T-helper 17 cell (primary cell): ENCODE measurements around the gene SHOC2. TPM values are rescaled to one million over a fixed set of nuclear protein-coding genes. Genes with fewer than 3 reads are reported as not detected.

Source experiments
- ATAC-seq: fragments of 150-1000 bp; cut with Tn5 transposase; 2 replicates; pipeline ENCODE4 v1.10.0; 2021; ENCODE audit warnings: mild to moderate bottlenecking, moderate library complexity
- DNase-seq, 3 donors: peaks; one replicate each; pipeline versions ENCODE4 v3.0.0 to v3.0.0-alpha.2; 2020 to 2021
- H3K9me3 ChIP-seq: one replicate; pipeline ENCODE4 v1.7.0; 2013; ENCODE audit warnings: low read length, mild to moderate bottlenecking; ENCODE audit not compliant: control insufficient read depth, poor library complexity, severe bottlenecking
- H3K27ac Mint-ChIP-seq: one replicate; pipeline ENCODE4 v1.8.0; 2022; ENCODE audit warnings: mild to moderate bottlenecking, moderate library complexity, mixed read lengths
- H3K27me3 Mint-ChIP-seq: one replicate; pipeline ENCODE4 v1.8.0; 2022; ENCODE audit warnings: mixed read lengths
- H3K36me3 Mint-ChIP-seq: one replicate; pipeline ENCODE4 v1.8.0; 2022; ENCODE audit warnings: low read depth, mixed read lengths
- H3K4me1 Mint-ChIP-seq: one replicate; pipeline ENCODE4 v1.8.0; 2022; ENCODE audit warnings: mild to moderate bottlenecking, mixed read lengths
- H3K4me3 Mint-ChIP-seq: one replicate; pipeline ENCODE4 v1.8.0; 2022; ENCODE audit warnings: mild to moderate bottlenecking, moderate library complexity, mixed read lengths
- total RNA-seq, 4 donors: library from RNA in 2 of 4; stranded (reverse) in 2 of 4; gene quantifications; one replicate each; pipeline ENCODE4 v1.2.3 and lab custom pipeline; 2022 to 2026

SHOC2 gene
- total RNA-seq, 2 donors from 2014 or later: 68.0 to 71.1 TPM

DNA sequence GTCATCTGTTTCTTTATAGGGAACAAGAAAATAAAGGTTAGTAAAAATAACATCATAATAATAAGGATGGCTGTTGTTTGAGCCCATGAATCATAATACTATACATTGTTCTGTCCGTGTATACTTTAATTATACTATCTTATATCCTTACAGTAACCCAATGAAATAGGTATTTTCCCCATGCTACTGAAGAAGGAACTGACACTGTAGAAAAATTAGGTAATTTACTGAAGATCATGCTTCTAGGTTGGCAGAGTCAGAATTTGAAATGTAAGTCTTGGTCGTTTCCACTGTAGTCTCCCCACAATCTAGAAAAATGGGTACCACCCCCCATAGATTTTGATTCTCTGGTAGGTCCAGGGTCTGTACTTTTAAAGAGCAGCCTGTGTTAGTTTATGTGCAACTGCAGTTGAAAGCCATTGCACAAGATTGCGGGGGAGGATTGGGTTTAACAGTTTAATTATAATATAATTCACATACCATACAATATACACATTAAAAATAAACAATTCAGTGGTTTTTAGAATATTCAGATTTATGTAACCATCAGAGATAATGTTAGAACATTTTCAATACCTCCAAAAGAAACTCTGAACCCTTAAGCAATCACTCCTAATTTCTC lies 47.7 kb downstream of the SHOC2 start:
- H3K9me3 ChIP-seq: no peaks in the 10 kb centered on the region
- Mint-ChIP-seq H3K4me3 (no peak overlapping the region), H3K36me3 (peaks cover 3% of the 10 kb centered on the region), H3K4me1 (peaks cover 48% of the 10 kb centered on the region), H3K27me3 (no peaks in the 10 kb centered on the region), H3K27ac (no peak overlapping the region)
- DNase-seq: no peak
- ATAC-seq: no peak

DNA sequence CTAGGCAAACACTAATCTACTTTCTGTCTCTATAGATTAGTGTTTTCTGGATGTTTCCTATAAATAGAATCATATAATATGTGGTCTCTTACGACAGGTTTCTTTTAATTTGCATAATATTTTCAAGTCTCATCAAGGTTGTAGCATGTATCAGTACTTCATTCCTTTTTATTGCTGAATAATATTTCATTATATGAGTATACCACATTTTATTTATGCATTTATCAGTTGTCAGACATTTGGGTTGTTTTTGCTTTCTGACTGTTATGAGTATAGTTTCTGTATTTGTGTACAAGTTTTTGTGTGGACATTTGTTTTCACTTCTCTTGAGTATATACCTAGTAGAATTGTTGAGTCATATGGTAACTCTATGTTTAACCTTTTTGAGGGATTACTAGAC lies 48.2 kb downstream of the SHOC2 start:
- no peak for ATAC-seq
- Mint-ChIP-seq H3K27me3 (no peaks in the 10 kb centered on the region), H3K4me3 (no peak overlapping the region), H3K36me3 (peaks cover 3% of the 10 kb centered on the region), H3K27ac (no peak overlapping the region), H3K4me1 (peaks cover 48% of the 10 kb centered on the region)
- no peaks in the 10 kb centered on the region for H3K9me3 ChIP-seq
- DNase-seq: no peak

DNA sequence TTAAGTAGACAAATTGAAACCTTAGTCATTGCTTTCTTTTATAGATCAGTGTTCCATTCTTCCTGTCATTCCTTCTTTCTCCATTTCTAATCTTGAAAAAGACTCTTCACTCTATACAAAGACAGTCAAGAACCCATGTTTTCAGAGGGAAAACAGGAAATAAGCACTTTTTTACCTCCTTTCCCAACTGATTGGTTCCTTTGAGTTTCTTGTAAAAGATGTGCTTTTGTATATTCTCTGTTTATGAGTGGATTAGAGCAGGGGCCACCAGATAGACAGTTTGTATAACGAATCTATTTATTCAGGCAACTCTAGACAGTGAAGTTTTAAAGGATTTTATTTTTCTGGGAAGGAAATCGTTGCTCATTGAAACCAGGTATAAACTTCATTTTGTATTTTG lies 49.8 kb downstream of the SHOC2 start:
- peaks cover under 1% of the 10 kb centered on the region for H3K36me3 Mint-ChIP-seq
- no peak overlapping the region for H3K27ac Mint-ChIP-seq
- H3K4me1 Mint-ChIP-seq: peaks cover 48% of the 10 kb centered on the region
- no peak for DNase-seq
- no peak for ATAC-seq
- H3K4me3 Mint-ChIP-seq: no peak overlapping the region
- H3K9me3 ChIP-seq: no peaks in the 10 kb centered on the region
- no peaks in the 10 kb centered on the region for H3K27me3 Mint-ChIP-seq

DNA sequence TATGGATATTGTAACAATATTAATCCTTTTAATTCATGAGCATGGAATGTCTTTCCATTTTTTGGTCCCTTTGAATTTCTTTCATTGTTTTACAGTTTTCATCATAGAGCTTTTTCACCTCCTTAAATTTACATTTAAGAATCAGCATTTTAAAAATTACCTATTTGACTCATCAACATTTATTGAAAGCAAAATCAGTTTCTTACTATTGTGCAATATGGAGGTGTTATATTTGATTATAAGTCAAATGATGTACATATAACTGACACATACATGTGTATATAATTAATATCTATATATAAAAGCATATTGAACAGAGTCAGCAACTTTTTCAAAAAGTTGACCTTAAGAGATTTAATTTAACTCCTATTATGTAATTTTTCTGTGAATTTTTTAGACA lies 52.2 kb downstream of the SHOC2 start:
- ATAC-seq (no peak), DNase-seq (no peak)
- no peak overlapping the region for H3K27ac Mint-ChIP-seq
- no peaks in the 10 kb centered on the region for H3K9me3 ChIP-seq
- no peaks in the 10 kb centered on the region for H3K36me3 Mint-ChIP-seq
- H3K4me1 Mint-ChIP-seq: peaks cover 50% of the 10 kb centered on the region
- H3K27me3 Mint-ChIP-seq: no peaks in the 10 kb centered on the region
- H3K4me3 Mint-ChIP-seq: no peak overlapping the region

DNA sequence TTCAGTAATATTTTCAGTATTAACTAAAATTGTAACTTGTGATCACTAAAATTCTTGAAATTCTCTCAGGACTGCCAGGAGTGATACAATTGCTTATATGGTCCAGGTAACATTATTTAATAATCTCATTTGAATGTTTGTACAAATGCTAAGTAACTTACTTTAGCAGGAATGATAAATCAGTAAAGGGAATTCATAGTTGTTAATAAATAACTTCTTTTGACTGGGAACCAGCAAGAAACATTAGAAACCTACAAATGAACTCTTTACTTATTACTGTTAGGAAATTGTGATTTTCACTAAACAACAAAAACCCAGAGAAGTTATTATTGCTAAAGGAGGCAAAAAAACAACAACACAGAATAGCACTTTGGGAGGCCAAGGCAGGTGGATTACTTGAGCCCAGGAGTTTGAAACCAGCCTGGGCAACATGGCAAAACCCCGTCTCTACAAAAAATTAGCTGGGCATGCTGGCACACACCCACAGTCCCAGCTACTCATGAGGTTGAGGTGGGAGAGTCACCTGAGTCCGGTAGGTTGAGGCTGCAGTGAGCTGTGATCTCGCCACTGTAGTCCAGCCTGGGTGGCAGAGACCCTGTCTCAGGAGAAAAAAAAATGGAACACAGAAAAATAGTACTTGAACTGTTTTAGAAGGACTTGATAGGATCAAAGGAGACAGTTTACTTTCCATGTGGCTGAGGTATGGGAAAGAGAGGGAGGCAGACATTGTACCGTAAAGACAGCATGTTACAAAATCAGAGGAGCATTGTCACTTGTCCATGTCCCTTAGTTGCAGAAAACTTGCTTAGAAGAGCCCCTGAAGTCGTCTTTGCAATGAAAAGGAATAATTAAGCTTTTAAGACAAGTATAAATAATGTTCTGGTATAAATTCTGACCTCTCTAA lies 53.1 kb downstream of the SHOC2 start:
- Mint-ChIP-seq H3K36me3 (no peaks in the 10 kb centered on the region), H3K4me3 (no peak overlapping the region), H3K27ac (peak overlapping the region; percentile 37), H3K27me3 (no peaks in the 10 kb centered on the region), H3K4me1 (peaks cover 56% of the 10 kb centered on the region)
- H3K9me3 ChIP-seq: no peaks in the 10 kb centered on the region
- ATAC-seq (no peak), DNase-seq (no peak)

DNA sequence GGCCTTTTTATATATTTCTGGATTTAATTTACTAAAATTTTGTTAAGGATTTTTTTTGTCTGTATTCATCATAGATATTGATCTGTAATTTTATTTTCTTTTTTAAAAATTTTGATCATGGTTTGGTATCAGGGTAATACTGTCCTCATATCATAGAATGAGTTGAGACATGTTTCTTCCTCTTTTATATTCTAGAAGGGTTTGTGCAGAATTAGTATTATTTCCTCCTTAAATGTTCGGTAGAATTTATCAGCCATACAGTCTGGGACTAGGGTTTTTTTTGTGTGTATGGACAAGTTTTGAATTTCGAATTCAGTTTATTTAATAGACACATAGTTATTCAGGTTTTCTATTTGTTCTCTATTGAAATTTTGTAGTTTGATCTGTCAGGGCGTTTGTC lies 54.0 kb downstream of the SHOC2 start:
- peaks cover 57% of the 10 kb centered on the region for H3K4me1 Mint-ChIP-seq
- H3K27me3 Mint-ChIP-seq: no peaks in the 10 kb centered on the region
- H3K27ac Mint-ChIP-seq: no peak overlapping the region
- no peak overlapping the region for H3K4me3 Mint-ChIP-seq
- no peaks in the 10 kb centered on the region for H3K9me3 ChIP-seq
- ATAC-seq (no peak), DNase-seq (no peak)
- H3K36me3 Mint-ChIP-seq: no peaks in the 10 kb centered on the region

DNA sequence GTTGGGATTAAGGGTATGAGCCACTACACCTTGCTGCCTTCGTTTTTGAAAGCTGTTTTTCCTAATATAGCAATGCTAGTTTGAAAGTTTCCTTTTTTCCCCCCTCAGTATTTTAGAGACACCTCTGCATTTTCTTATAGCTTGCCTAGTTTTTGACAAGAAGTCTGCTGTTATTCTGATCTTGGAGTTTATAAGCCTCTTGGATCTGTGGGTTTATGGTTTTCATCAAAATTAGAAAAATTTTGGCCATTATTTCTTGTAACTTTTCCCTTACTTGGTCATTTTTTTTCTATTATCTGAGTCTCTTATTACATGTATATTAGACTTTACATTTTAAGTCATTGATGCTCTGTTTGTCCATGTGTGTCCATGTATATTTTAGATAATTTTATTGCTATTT lies 57.2 kb downstream of the SHOC2 start:
- no peaks in the 10 kb centered on the region for H3K27me3 Mint-ChIP-seq
- H3K9me3 ChIP-seq: no peaks in the 10 kb centered on the region
- DNase-seq: no peak
- no peaks in the 10 kb centered on the region for H3K36me3 Mint-ChIP-seq
- H3K4me1 Mint-ChIP-seq: peaks cover 55% of the 10 kb centered on the region
- no peak overlapping the region for H3K4me3 Mint-ChIP-seq
- H3K27ac Mint-ChIP-seq: no peak overlapping the region
- ATAC-seq: no peak

DNA sequence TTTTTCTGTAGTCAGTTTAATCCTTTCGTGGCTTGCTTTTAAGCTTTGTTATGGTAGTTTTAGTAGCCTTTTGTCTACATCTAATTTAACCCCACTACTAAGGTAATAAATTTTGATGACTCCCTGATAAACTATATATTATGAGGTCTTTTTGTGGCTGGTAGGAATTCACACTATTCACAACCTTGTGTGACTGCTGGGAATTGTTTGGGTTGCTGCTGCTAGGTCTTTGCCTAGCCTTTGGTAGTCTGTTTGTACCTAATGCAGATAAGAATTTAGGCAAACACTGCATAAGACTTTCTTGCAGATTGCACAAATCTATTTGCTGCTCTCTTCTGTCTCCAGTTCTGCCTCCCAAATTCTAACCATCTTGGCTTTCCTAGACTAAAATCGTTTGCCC lies 58.3 kb downstream of the SHOC2 start:
- ATAC-seq (no peak), DNase-seq (no peak)
- H3K9me3 ChIP-seq: no peaks in the 10 kb centered on the region
- Mint-ChIP-seq H3K27ac (no peak overlapping the region), H3K36me3 (no peaks in the 10 kb centered on the region), H3K4me3 (no peak overlapping the region), H3K27me3 (no peaks in the 10 kb centered on the region), H3K4me1 (peaks cover 49% of the 10 kb centered on the region)

DNA sequence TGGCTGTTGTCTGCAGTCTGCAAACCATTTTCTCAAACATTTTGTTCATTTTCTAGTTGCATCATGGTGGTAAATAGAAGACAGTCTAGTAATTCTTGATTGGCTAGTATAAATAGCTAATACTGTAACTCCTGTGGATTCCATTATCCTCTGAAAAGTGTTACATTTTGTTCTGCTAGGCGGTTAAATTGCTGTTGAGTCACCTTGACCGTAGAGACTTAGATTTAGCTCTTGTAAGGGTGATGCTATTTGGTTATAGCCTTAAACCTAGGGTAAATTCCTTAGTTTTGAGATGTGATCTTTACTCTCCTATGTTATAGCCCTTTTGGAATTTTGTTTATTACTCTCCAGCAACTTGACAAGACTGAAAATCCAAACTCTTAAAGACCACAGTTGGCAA lies 58.8 kb downstream of the SHOC2 start:
- Mint-ChIP-seq H3K4me3 (no peak overlapping the region), H3K4me1 (peaks cover 48% of the 10 kb centered on the region), H3K27me3 (no peaks in the 10 kb centered on the region), H3K27ac (no peak overlapping the region), H3K36me3 (peaks cover 1% of the 10 kb centered on the region)
- H3K9me3 ChIP-seq: no peaks in the 10 kb centered on the region
- no peak for DNase-seq
- ATAC-seq: no peak

DNA sequence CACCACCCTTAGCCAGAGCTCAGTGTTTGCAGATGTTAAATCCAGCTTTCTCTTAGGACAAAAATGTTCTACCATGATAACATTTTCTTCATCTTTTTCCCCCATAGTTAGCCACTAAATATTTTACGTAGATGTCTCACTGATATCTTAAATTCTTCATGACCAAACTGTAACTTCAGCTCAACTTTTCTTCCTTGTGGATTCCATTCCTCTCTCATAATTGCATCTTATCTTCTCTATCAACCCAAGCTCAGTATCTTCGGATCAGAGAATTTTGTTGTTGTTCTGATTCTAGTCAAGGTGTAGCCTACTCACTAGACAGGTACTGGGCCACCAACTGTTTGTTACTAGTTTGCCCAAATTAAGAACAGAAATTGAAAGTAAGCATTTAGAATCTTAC lies 60.2 kb downstream of the SHOC2 start:
- Mint-ChIP-seq H3K27ac (no peak overlapping the region), H3K4me3 (no peak overlapping the region), H3K36me3 (peaks cover 2% of the 10 kb centered on the region), H3K27me3 (no peaks in the 10 kb centered on the region), H3K4me1 (peaks cover 45% of the 10 kb centered on the region)
- DNase-seq (no peak), ATAC-seq (no peak)
- H3K9me3 ChIP-seq: no peaks in the 10 kb centered on the region

DNA sequence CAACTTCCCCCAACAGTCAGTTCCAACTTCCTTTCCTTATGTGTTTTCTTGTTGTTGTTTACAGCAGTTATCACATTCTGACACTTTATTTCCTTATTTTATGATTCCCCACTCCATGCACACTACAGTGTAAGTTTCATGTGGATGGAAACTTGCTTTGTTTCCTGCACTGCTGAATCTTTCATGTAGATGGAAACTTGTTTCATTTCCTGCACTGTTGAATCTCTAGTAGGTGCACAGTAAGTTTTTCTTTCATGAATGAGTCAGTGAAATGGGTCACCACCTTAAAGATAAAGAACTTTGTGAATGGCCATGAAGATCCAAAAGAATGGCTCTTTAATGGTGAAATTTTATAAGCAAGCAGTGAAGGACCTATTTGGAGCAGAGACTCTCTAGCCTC lies 61.4 kb downstream of the SHOC2 start:
- ATAC-seq: no peak
- H3K4me1 Mint-ChIP-seq: peaks cover 44% of the 10 kb centered on the region
- no peaks in the 10 kb centered on the region for H3K27me3 Mint-ChIP-seq
- no peaks in the 10 kb centered on the region for H3K9me3 ChIP-seq
- no peak for DNase-seq
- peak overlapping the region; percentile 0 for H3K27ac Mint-ChIP-seq
- H3K36me3 Mint-ChIP-seq: peaks cover 2% of the 10 kb centered on the region
- H3K4me3 Mint-ChIP-seq: no peak overlapping the region

DNA sequence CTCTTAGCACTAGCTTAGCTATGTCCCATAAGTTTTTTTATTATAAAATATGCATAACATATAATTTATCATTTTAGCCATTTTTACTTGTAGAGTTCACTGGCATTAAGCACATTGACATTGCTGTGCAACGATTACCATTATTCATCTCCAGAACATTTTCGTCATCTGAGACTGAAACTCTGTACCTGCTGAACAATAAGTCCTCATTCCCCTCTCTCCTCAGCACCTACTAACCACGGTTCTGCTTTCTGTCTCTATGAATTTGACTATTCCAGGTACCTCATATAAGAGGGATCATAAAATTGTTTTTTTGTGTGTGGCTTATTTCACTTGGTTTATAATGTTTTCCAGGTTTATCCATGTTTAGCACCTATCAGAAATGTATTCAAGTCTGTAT lies 64.1 kb downstream of the SHOC2 start:
- H3K4me3 Mint-ChIP-seq: no peak overlapping the region
- peaks cover 2% of the 10 kb centered on the region for H3K36me3 Mint-ChIP-seq
- ATAC-seq: no peak
- peaks cover 28% of the 10 kb centered on the region for H3K4me1 Mint-ChIP-seq
- no peaks in the 10 kb centered on the region for H3K27me3 Mint-ChIP-seq
- DNase-seq: no peak
- no peak overlapping the region for H3K27ac Mint-ChIP-seq
- no peaks in the 10 kb centered on the region for H3K9me3 ChIP-seq

DNA sequence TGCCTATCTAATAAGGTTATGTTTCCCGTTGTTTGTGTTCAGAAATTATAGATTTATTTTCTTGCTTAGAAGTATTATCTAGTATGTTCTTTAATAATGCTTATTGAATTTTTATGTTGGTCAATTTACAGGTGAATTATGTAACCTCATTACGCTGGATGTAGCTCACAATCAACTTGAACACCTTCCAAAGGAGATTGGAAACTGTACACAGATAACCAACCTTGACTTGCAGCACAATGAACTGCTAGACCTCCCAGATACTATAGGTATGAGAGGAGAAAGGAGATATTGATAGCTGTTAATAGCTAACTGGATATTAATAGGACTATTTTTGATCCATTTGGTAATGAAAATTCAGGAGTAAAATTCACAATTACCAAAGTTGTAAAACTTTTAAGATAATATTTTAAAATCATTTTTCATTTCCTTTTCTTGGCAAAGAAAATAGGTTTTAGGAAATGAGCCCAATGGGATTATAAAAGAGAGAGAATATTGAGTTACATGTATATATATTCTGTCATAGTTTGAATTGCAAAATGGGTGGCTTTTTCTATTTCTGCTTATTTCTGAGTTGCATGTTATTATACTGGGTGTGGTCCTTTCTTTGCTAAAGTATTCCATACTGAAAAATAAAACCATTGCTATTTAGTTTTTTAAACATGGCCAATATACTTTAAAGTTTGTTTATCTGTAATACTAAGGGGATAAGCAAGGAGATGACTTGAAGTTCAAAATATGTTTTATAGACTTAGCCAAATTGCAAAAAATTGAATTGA lies 66.3 kb downstream of the SHOC2 start:
- Mint-ChIP-seq H3K4me3 (no peak overlapping the region), H3K27ac (no peak overlapping the region), H3K4me1 (peaks cover 20% of the 10 kb centered on the region), H3K27me3 (no peaks in the 10 kb centered on the region), H3K36me3 (peaks cover 2% of the 10 kb centered on the region)
- DNase-seq (no peak), ATAC-seq (no peak)
- H3K9me3 ChIP-seq: no peaks in the 10 kb centered on the region
